H9 (cell line): ENCODE results near the gene ACTR10. TPM values are rescaled to one million over a fixed set of nuclear protein-coding genes. Genes with fewer than 3 reads are reported as not detected.

Experiments used
- DNase-seq: peaks from one replicate; pipeline ENCODE4 v3.0.0-alpha.2; 2017
- H2AFZ ChIP-seq: one replicate; pipeline ENCODE4 v1.6.1; 2013; ENCODE audit warnings: mild to moderate bottlenecking, low read length, control low read depth, moderate library complexity
- H2AK5ac ChIP-seq: 2 replicates; pipeline ENCODE4 v1.6.1; 2013; ENCODE audit warnings: low read length, control low read depth, mixed read lengths; ENCODE audit not compliant: insufficient read length
- H2BK120ac ChIP-seq: one replicate; pipeline ENCODE4 v1.6.1; 2013; ENCODE audit warnings: low read depth, mild to moderate bottlenecking, low read length, control low read depth, inconsistent platforms; ENCODE audit not compliant: poor library complexity, severe bottlenecking
- H2BK12ac ChIP-seq: 2 replicates; pipeline ENCODE4 v1.6.1; 2013; ENCODE audit warnings: low read length, control low read depth, mixed read lengths, low read depth; ENCODE audit not compliant: insufficient read length
- H2BK15ac ChIP-seq: 2 replicates; pipeline ENCODE4 v1.6.1; 2013; ENCODE audit warnings: low read depth, low read length, control low read depth
- H2BK20ac ChIP-seq: one replicate; pipeline ENCODE4 v1.6.1; 2013; ENCODE audit warnings: low read depth, mild to moderate bottlenecking, low read length, control low read depth, inconsistent platforms; ENCODE audit not compliant: poor library complexity, severe bottlenecking
- H2BK5ac ChIP-seq: 2 replicates; pipeline ENCODE4 v1.6.1; 2013; ENCODE audit warnings: low read length, control low read depth, mixed read lengths; ENCODE audit not compliant: insufficient read length
- H3K14ac ChIP-seq: 2 replicates; pipeline ENCODE4 v1.6.1; 2013; ENCODE audit warnings: low read length, control low read depth; ENCODE audit not compliant: insufficient read depth
- H3K18ac ChIP-seq: 2 replicates; pipeline ENCODE4 v1.6.1; 2013; ENCODE audit warnings: low read depth, mild to moderate bottlenecking, mixed read lengths, low read length, control low read depth; ENCODE audit not compliant: insufficient read length
- H3K23ac ChIP-seq: 2 replicates; pipeline ENCODE4 v1.6.1; 2013; ENCODE audit warnings: low read length, control low read depth, mixed read lengths, low read depth; ENCODE audit not compliant: insufficient read length
- H3K23me2 ChIP-seq: 2 replicates; pipeline ENCODE4 v1.6.1; 2013; ENCODE audit warnings: low read depth, mild to moderate bottlenecking, mixed read lengths, low read length, control low read depth; ENCODE audit not compliant: insufficient read length, poor library complexity, severe bottlenecking
- H3K27ac ChIP-seq: 2 replicates; pipeline ENCODE4 v1.5.1; 2013; ENCODE audit warnings: low read length, control low read depth, mixed read lengths, low read depth; ENCODE audit not compliant: insufficient read length
- H3K27me3 ChIP-seq: 2 replicates; pipeline ENCODE4 v1.6.1; 2013; ENCODE audit warnings: low read length, control low read depth, inconsistent platforms; ENCODE audit not compliant: insufficient read depth
- H3K4ac ChIP-seq: 2 replicates; pipeline ENCODE4 v1.6.1; 2013; ENCODE audit warnings: low read depth, mild to moderate bottlenecking, control low read depth, inconsistent platforms, low read length, moderate library complexity
- H3K4me1 ChIP-seq: 2 replicates; pipeline ENCODE4 v1.6.1; 2013; ENCODE audit warnings: low read length, control low read depth, inconsistent platforms; ENCODE audit not compliant: insufficient read depth
- H3K4me2 ChIP-seq: 2 replicates; pipeline ENCODE4 v1.6.1; 2013; ENCODE audit warnings: low read length, control low read depth, mixed read lengths; ENCODE audit not compliant: insufficient read length, insufficient read depth
- H3K56ac ChIP-seq: 2 replicates; pipeline ENCODE4 v1.6.1; 2013; ENCODE audit warnings: low read depth, mild to moderate bottlenecking, mixed read lengths, low read length, control low read depth; ENCODE audit not compliant: insufficient read length
- H3K79me1 ChIP-seq: 2 replicates; pipeline ENCODE4 v1.6.1; 2013; ENCODE audit warnings: low read depth, mild to moderate bottlenecking, moderate library complexity, low read length, control low read depth, inconsistent platforms; ENCODE audit not compliant: insufficient read depth, poor library complexity, severe bottlenecking
- H3K79me2 ChIP-seq: 2 replicates; pipeline ENCODE4 v1.6.1; 2013; ENCODE audit warnings: low read length, control low read depth, inconsistent platforms; ENCODE audit not compliant: insufficient read depth
- H3K9ac ChIP-seq: 2 replicates; pipeline ENCODE4 v1.6.1; 2013; ENCODE audit warnings: low read length, control low read depth, mixed read lengths; ENCODE audit not compliant: insufficient read length; ENCODE audit errors: extremely low read depth
- H3K9me3 ChIP-seq: one replicate; pipeline ENCODE4 v1.6.1; 2013; ENCODE audit warnings: low read depth, low read length, inconsistent platforms; ENCODE audit not compliant: control insufficient read depth
- H3T11ph ChIP-seq: one replicate; pipeline ENCODE4 v1.6.1; 2013; ENCODE audit warnings: mild to moderate bottlenecking, low read length, control low read depth, inconsistent platforms
- H4K20me1 ChIP-seq: one replicate; pipeline ENCODE4 v1.6.1; 2013; ENCODE audit not compliant: control insufficient read depth, insufficient read length, insufficient read depth
- H4K5ac ChIP-seq: 2 replicates; pipeline ENCODE4 v1.6.1; 2013; ENCODE audit warnings: low read depth, mild to moderate bottlenecking, mixed read lengths, low read length, control low read depth; ENCODE audit not compliant: insufficient read length
- H4K8ac ChIP-seq: replicated peaks from 2 replicates; pipeline ENCODE4 v1.6.1; 2013; ENCODE audit warnings: low read length, control low read depth, mixed read lengths, low read depth; ENCODE audit not compliant: insufficient read length
- H4K91ac ChIP-seq: 2 replicates; pipeline ENCODE4 v1.6.1; 2013; ENCODE audit warnings: low read depth, mild to moderate bottlenecking, moderate library complexity, mixed read lengths, low read length, control low read depth; ENCODE audit not compliant: insufficient read length
- H3K27ac Mint-ChIP-seq, 3 experiments: 2 replicates in 2 of 3; 3 replicates in 1 of 3; pipeline ENCODE4 v1.8.0; 2020 to 2021; ENCODE audit warnings: mixed read lengths in 3 of 3, mild to moderate bottlenecking in 1 of 3, moderate library complexity in 1 of 3
- H3K27me3 Mint-ChIP-seq: 2 replicates; pipeline ENCODE4 v1.8.0; 2021; ENCODE audit warnings: low read depth, mild to moderate bottlenecking, moderate library complexity, mixed read lengths
- H3K36me3 Mint-ChIP-seq, 3 experiments: 2 replicates in 2 of 3; 3 replicates in 1 of 3; pipeline ENCODE4 v1.8.0; 2020 to 2021; ENCODE audit warnings: low read depth in 3 of 3, mixed read lengths in 3 of 3; ENCODE audit not compliant: insufficient read depth in 1 of 3
- H3K4me1 Mint-ChIP-seq, 2 experiments: 2 replicates each; pipeline ENCODE4 v1.8.0; 2020; ENCODE audit warnings: mixed read lengths in 2 of 2
- H3K4me3 Mint-ChIP-seq, 2 experiments: 2 replicates in 1 of 2; 3 replicates in 1 of 2; pipeline ENCODE4 v1.8.0; 2020 to 2021; ENCODE audit warnings: mild to moderate bottlenecking in 2 of 2, mixed read lengths in 2 of 2, moderate library complexity in 1 of 2
- H3K9me3 Mint-ChIP-seq, 2 experiments: 2 replicates in 1 of 2; 3 replicates in 1 of 2; pipeline ENCODE4 v1.8.0; 2020; ENCODE audit warnings: mild to moderate bottlenecking in 2 of 2, mixed read lengths in 2 of 2, moderate library complexity in 1 of 2
- WGBS: extraction: QIAGEN DNeasy Blood & Tissue Kit; methylation state at CpG from one replicate; pipeline ENCODE4 v1.1.7; 2013; ENCODE audit warnings: missing lambda C conversion rate, low lambda C conversion rate, mixed read lengths; ENCODE audit not compliant: insufficient read length; ENCODE audit errors: extremely low coverage; 5-methylcytosine and 5-hydroxymethylcytosine counted together
- long read RNA-seq: library from polyadenylated mRNA; unstranded; transcript quantifications from one replicate; pipeline ENCODE4 v2.0.0, GENCODE V29; 2020
- total RNA-seq: library from RNA; stranded (reverse); gene quantifications from 2 replicates; pipeline ENCODE4 v1.2.1, GENCODE V29; 2021
- TF ChIP-seq, protein P1 (sequence below): fragments of 200-600 bp; sonication (generic); conservative IDR thresholded peaks from 3 replicates; pipeline ENCODE4 v1.8.0; 2021; ENCODE audit warnings: antibody characterized with exemption, mild to moderate bottlenecking

Gene ACTR10
- 38.4 and 41.0 TPM in 2 replicates for total RNA-seq
- long read RNA-seq, transcript ACTR10-201 (13 exons, 2,419 nt): major isoform, 335 of 354 reads
- long read RNA-seq, partial matches to known transcripts: 11 of 354 reads
- long read RNA-seq, other reads (novel, unspliced or antisense): 7 of 354 reads

DNA sequence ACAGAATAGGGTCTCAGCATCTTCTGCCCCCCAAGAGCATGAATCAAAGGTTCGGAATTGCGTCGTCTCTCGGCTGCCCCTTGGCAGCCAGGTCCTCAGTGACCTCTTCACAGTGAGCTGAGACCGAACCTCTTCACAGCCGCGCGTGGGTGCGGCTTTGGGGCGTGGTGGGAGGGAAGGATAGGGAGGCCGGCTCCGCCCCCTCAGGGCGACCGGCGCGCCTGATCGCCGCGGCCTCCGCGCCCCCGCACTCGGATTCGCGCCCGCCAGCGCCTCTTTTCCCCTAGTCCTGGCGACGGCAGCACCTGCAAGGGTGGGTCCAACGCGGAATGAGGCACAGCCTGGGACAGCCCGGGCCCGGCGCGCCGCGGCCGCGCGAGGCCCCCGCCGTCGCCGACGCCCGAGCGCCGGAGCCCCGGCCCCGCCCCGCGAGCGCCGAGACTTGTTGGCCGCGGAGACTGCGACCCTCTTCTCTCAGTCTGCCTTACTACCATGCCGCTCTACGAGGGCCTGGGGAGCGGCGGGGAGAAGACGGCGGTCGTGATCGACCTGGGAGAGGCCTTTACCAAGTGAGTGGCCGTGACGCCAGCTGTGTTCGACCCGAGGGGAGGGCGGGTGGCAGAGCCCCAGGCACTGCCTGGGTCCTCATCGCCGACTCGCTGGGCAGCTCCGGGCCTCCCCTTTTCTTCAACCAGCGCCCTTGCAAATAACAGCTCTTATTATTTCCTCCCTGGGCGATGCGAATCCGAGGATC lies at the start of gene ACTR10:
Gene ACTR10 (plus strand): TSS at position 424 of the 754 bp plus-strand sequence. CDS start 69 bp downstream, at position 493.
- Histone ChIP-seq H2BK5ac (no peak within 1 kb of the TSS), H2BK15ac (no peak within 1 kb of the TSS), H3K18ac (peak within 1 kb of the TSS; percentile 91), H3K4me1 (no peaks in the 10 kb centered on the region), H2AK5ac (no peak within 1 kb of the TSS), H3K56ac (no peak within 1 kb of the TSS), H4K8ac (no peak within 1 kb of the TSS), H3K9ac (peak within 1 kb of the TSS; percentile 92), H3T11ph (no peak within 1 kb of the TSS), H3K14ac (peak within 1 kb of the TSS; percentile 88), H2AFZ (no peak within 1 kb of the TSS), H4K5ac (no peak within 1 kb of the TSS), H2BK12ac (no peak within 1 kb of the TSS), H3K79me2 (peaks cover 2% of the 10 kb centered on the region; the same call in 1 of the 2 replicates), H3K79me1 (no peaks in the 10 kb centered on the region), H3K4me2 (peak within 1 kb of the TSS; percentile 90), H3K9me3 (no peaks in the 10 kb centered on the region), H4K91ac (no peak within 1 kb of the TSS), H3K27me3 (no peaks in the 10 kb centered on the region), H2BK20ac (no peak within 1 kb of the TSS), H4K20me1 (no peaks in the 10 kb centered on the region), H3K4ac (no peak within 1 kb of the TSS), H2BK120ac (no peak within 1 kb of the TSS), H3K27ac (no peak within 1 kb of the TSS), H3K23me2 (peaks cover 4% of the 10 kb centered on the region), H3K23ac (no peak within 1 kb of the TSS)
- Mint-ChIP-seq H3K9me3 (no peaks in the 10 kb centered on the region), H3K4me1 (peaks cover 18 to 24% of the 10 kb centered on the region in 2 experiments), H3K27ac (peak within 1 kb of the TSS; percentile 86 to 94 (median 91); a peak in 5 of 7 replicates), H3K4me3 (peak within 1 kb of the TSS; percentile 92 to 96), H3K27me3 (no peaks in the 10 kb centered on the region), H3K36me3 (peaks cover 0 to 9% (median 5%) of the 10 kb centered on the region in 3 experiments; a peak in 3 of 7 replicates)
- no CpG with 5 or more reads among the region's 78 CpGs for WGBS
- peak; percentile 80 for DNase-seq
- TF ChIP-seq, protein P1, sequence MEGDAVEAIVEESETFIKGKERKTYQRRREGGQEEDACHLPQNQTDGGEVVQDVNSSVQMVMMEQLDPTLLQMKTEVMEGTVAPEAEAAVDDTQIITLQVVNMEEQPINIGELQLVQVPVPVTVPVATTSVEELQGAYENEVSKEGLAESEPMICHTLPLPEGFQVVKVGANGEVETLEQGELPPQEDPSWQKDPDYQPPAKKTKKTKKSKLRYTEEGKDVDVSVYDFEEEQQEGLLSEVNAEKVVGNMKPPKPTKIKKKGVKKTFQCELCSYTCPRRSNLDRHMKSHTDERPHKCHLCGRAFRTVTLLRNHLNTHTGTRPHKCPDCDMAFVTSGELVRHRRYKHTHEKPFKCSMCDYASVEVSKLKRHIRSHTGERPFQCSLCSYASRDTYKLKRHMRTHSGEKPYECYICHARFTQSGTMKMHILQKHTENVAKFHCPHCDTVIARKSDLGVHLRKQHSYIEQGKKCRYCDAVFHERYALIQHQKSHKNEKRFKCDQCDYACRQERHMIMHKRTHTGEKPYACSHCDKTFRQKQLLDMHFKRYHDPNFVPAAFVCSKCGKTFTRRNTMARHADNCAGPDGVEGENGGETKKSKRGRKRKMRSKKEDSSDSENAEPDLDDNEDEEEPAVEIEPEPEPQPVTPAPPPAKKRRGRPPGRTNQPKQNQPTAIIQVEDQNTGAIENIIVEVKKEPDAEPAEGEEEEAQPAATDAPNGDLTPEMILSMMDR: no peak
